Stimulated activated CD4-positive, alpha-beta T cell treated with anti-CD3 and anti-CD28 coated beads, TNF-alpha, amount 100 ng/mL, for 24 hours (primary cell): Measurements from ENCODE around the gene SCUBE1.

Experiments used
- DNase-seq, 3 experiments: peaks; one replicate each; pipeline ENCODE4 v3.0.0-alpha.2; 2020; ENCODE audit warnings: low read depth in 3 of 3

Gene SCUBE1

GRCh38 chr22:43326331-43327156 is 16.6 kb downstream of the SCUBE1 start:
- no peak for DNase-seq

GRCh38 chr22:43325176-43325575 is 18.0 kb downstream of the SCUBE1 start:
- DNase-seq: no peak

GRCh38 chr22:43320943-43321900 is 21.9 kb downstream of the SCUBE1 start:
- DNase-seq: no peak

GRCh38 chr22:43319661-43320486 is 23.3 kb downstream of the SCUBE1 start:
- DNase-seq: no peak

GRCh38 chr22:43317239-43317638 is 25.9 kb downstream of the SCUBE1 start:
- DNase-seq: no peak

GRCh38 chr22:43315687-43316217 is 27.4 kb downstream of the SCUBE1 start:
- no peak for DNase-seq

- no peak for DNase-seq
Observed at GRCh38 chr22:43314611-43315010, 28.6 kb downstream of the SCUBE1 start.

- no peak for DNase-seq
Observed at GRCh38 chr22:43313890-43314474, 29.2 kb downstream of the SCUBE1 start.

- no peak for DNase-seq
Observed at GRCh38 chr22:43313244-43313889, 29.8 kb downstream of the SCUBE1 start.

GRCh38 chr22:43312608-43313007 is 30.6 kb downstream of the SCUBE1 start:
- no peak for DNase-seq

- no peak for DNase-seq
Observed at GRCh38 chr22:43310798-43311197, 32.4 kb downstream of the SCUBE1 start.

GRCh38 chr22:43310311-43310710 is 32.9 kb downstream of the SCUBE1 start:
- no peak for DNase-seq

GRCh38 chr22:43308836-43309235 is 34.3 kb downstream of the SCUBE1 start:
- DNase-seq: no peak

GRCh38 chr22:43308060-43308830 is 34.9 kb downstream of the SCUBE1 start:
- DNase-seq: no peak

GRCh38 chr22:43305806-43306205 is 37.4 kb downstream of the SCUBE1 start:
- DNase-seq: no peak

GRCh38 chr22:43304831-43305590 is 38.2 kb downstream of the SCUBE1 start:
- no peak for DNase-seq

- no peak for DNase-seq
Observed at GRCh38 chr22:43303751-43304150, 39.4 kb downstream of the SCUBE1 start.

- DNase-seq: no peak
Observed at GRCh38 chr22:43303166-43303565, 40.0 kb downstream of the SCUBE1 start.

- DNase-seq: no peak
Observed at GRCh38 chr22:43302531-43303041, 40.6 kb downstream of the SCUBE1 start.
